HG02678 (cell line): ENCODE results near the gene CNTFR.

Experiments used
- ATAC-seq: cut with Tn5 transposase; IDR thresholded peaks from one replicate; pipeline ENCODE4 v1.9.1; 2021; ENCODE audit warnings: mild to moderate bottlenecking, moderate library complexity; ENCODE audit not compliant: unreplicated experiment

CNTFR gene

GRCh38 chr9:34572628-34573027, 16.9 kb downstream of the CNTFR start:
- no peak for ATAC-seq

DNA sequence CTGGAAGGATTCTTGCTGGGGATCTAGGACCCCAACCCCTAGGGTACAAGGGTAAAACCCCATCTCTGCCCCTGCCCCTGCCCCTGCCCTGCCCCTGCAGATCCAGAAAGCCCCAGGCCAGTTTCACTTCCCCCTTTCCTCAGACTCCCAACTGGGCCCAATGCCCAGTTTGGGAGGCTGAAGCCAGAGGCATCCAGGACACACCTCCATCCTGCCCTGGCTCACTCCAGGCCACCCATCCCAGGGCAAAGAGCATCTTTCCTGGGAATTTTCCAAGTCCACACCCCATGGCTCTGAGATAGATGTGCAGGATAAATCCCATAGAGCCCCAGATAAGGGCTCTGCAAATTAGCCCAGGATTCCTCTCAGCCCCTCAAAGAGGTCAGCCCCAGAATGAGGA, 17.4 kb downstream of the CNTFR start:
- no peak for ATAC-seq

DNA sequence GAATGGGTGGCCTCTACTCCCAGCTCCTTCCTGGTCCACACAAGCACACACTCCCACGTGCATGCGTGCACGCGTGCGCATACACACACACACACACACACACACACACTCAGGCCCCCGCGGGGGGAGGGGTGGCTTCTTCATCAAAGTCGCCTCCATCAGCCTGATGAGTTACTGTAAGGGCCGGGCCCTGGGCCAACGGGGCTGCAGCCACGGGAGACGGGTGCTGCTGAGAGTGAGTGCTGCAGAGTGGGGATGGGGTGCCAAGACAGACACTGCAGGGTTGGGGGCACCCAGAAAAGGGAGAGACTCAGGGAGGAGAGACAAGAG, 18.1 kb downstream of the CNTFR start:
- ATAC-seq: no peak

- ATAC-seq: no peak
These were observed 18.6 kb downstream of the CNTFR start for GRCh38 chr9:34570809-34571480.

GRCh38 chr9:34570376-34570775, 19.1 kb downstream of the CNTFR start:
- ATAC-seq: no peak

DNA sequence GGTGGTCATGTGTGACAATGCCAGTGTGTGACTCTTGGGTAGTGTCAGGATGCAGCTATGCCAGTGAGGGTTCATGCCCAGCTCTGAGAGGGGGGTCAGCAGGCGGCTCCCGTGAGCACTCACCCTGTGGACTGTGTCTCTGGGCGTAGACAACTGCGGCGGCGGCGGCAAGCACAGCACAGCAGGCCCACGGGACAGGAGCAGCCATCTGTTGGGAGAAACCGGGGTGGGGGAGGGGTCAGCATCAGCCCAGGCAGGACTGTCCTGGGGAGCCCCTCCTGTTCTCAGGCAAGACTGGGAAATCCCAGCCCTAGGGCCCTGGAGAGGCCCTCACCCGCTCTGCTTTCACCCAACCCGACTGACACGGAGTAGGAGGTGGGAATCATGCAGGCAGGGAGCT, 20.8 kb downstream of the CNTFR start:
- ATAC-seq: no peak

DNA sequence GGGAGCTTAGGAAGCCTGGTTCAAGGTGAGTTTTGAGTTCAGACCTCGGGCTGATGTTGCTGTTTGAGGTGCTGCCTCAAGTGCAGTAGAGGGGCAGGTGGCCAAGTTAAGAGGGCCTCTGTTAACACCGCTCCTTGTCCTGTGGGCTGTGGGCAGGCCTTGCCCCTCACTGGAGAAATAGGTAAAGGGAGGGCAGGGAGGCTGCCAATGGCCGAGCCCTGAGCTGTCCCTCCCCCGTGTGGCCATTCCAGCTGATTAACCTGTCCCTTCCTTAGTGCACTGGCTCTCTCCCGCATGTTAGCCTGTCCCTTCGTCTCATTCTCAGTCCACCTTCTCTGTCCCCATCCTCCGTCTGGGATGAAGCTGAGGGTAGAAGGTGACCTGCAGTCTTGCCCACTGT, 21.4 kb downstream of the CNTFR start:
- no peak for ATAC-seq

DNA sequence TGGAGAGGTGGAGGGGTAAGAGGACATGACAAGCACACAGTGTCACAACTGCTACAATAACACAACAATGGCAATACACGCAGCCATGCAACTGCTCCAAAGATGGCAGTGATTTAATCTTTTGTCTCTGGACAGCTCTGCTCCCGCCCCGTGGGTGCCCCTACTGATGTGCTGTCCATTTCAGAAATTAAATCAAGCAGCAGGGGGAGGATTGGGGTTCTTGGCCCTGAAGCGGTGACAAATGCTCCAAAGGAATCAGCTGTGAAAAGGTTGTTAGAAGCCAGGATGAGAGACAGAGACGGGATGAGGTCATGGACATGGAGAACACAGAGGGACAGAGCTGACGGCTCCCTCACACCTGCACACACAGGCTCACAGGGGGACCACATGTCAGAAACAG, 22.6 kb downstream of the CNTFR start:
- ATAC-seq: no peak

GRCh38 chr9:34566322-34566721, 23.2 kb downstream of the CNTFR start:
- ATAC-seq: no peak

- ATAC-seq: no peak
These were observed 23.7 kb downstream of the CNTFR start for GRCh38 chr9:34565856-34566255.

GRCh38 chr9:34564617-34565016, 24.9 kb downstream of the CNTFR start:
- ATAC-seq: no peak

GRCh38 chr9:34563262-34563661, 26.3 kb downstream of the CNTFR start:
- ATAC-seq: no peak

DNA sequence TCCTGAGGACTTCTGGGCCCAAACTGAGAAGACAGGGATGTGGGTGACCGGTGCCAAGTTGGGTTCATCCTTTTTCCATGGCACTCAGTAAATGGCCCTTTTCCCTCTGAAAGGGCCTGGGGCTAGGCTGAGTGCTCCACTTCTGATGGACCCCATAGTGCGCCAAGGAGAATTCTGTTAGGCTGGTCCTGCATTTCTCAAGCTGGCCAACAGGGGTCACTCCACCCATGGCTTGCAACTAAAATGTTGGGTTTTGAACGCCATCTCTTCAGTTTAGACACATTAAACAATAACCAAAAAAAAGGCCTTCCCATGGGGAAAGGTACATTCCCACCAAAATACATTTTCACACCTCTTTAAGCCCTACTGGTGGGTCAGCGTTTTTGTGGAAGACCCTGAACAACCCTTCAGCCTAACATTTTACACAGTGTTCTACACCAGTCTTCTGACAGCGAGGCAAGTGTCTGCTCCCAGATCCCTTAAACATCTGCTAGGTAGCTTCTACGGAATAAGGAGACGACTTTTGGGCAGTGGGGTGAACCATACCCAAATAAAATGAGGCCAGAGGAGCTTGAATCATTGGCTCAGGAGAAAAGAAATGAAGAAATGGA, 27.3 kb downstream of the CNTFR start:
- ATAC-seq: no peak

DNA sequence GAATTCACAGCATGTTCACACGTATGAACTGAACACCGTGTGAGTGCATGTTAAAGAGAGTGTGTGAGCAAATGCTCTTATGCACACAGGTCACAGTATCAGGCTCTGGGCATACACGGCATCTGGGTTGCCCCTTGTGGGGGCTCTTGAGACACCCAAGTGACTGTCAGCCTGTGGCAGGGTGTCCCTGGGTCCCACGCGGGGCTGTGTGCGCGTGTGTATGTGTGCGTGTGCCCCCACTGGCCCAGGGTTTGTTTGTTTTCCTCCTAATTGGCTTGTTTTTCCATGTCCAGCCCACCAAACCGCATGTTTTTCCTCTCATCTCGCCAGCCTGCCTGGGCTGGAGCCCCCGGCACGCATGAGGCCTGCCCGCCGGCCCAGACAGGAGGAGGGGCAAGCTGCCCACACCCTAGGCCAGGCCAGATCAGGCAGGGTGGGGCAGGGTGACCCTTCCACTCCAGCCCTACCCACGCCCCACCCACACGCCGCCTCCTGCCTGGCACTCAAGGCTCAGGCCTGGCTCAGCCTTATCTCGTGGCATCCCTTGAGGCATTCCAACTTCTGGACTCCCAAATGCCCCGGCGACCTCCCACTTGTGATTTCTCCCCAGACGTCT, 28.8 kb downstream of the CNTFR start:
- no peak for ATAC-seq

DNA sequence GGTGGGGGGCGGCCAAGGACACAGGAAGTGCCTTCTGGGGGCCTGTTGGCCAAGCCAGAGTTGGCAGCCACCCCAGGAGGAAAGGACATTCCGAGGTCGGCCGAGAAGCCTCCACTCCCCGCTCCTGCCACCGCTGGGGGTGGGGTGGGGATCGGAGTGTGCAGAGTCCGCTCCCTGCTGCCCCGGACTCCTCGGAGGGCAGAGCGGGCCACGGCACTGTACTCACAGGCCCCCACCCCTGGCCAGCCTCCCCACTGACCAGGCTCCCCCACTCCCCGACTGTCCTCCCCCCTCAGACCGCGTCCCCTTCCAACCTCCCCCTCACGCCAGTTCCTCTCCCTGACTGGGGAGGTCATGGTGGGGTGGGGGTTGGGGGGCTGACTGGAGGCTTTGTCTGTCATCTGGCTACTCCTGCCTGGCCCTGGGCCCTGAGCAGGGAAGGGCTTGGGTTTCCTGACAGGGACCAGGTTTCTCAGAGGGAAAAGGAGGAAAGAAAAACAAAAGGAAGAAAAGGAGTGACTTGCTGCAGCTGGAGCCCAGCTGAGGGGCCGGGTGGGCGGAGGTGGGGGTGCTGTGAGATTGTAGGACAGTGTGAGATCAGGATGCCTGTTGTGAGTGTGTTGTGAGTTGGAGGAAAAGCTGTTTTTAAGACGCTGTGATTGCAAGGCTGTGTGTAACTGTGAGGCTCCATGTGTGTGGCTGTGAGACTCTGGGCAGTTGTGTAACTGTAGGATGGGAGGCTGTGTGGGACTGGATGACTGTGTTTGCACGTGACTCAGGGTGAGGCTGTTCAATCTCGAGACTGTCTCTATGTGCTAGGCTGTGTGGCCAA, 29.7 kb downstream of the CNTFR start:
- ATAC-seq: no peak

GRCh38 chr9:34558919-34559623, 30.5 kb downstream of the CNTFR start:
- ATAC-seq: no peak

- no peak for ATAC-seq
These were observed 31.2 kb downstream of the CNTFR start for GRCh38 chr9:34558364-34558763.

DNA sequence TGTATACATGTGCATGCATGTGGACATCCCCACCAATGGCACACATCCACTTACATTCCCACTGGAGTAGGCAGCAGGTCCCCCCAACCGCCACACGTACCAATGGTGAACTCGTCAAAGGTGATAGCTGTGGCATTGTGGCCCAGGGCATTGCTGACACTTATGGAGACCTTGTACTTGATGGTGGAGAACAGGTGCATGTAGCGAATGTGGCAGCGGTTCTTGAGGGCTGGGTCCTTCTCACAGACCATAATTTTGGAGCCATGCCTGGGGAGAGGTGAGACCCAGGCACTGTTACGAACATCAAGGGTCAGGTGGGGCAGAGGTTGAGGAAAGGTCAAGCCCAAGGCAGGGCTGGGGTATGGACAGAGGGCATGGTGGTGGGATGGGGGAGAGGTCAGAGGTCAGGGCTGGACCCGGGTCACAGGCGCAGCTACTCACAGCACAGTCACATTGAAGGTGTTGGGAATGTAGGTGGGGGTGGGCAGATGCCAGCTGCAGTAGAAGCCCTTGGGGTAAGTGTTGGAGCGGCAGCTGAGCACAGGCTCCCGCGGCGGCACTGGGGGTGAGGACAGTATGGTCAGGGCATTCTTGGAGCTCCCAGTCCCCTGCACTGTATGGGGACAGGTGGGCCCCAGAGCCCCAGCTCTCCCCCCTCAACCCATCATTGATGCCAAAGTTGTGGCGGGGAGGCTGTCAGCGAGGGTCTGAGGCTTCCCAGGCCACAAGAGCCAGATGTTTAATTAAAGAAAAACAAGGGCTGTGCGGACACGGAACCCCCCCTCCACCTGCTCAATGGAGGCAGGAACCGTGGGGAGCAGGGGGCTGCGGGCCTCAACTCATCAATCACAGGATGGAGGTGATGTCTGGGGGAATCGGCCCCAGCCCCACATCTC, 31.9 kb downstream of the CNTFR start:
- ATAC-seq: no peak

DNA sequence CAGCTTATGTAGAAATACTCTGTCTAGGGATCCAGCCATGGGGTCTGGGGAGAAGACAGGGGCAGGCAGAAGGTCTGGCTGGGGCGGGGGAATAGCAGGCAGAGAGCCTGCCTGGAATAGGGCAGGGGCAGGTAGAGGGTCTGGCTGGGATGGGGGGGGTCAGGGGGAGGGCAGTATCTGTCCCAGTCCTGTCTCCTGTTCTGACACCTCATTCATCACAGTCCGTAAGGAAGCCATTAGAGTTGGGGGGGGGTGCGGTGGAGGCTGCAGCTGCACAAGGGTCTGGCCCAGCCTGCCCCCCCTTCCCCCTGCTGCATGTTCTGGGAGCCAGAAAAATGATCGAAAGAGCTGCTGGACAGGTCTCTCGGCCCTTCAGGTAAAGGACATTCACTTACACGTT, 32.6 kb downstream of the CNTFR start:
- ATAC-seq: no peak

DNA sequence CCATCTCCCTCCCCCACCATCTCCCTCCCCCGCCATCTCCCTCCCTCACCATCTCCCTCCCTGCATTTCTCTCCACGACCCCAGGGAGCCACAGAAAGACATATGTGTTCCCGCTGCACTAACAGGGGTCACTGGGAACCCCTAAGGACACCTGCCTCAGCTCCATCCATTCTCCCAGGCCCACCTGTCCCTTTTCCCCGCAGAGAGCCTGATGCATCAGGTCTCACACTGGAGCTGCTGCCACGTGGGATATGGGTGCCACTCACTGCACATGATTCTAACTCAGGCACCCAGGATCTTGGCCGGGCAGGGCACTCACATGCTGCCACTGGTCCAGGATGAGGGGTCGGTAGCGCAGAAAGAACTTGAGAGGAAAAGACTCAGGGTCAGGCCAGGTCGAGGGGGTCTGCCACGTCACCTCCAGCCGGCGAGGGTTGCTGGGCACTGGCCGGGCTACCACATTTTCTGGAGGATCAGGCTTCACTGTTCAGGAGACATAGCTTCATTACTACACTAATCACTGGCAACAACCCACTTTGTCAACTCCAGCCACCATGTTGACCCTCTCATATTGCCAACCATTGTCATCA, 33.5 kb downstream of the CNTFR start:
- ATAC-seq: no peak
